ENCODE data around the gene SEC14L5. TPM values are rescaled to one million over a fixed set of nuclear protein-coding genes. Genes with fewer than 3 reads are reported as not detected.

The SEC14L5 gene
- 1 to 10 TPM in 2 of 4 donors, under 1 TPM in 2; 0.83 to 1.8 (median 1.1) TPM for total RNA-seq

DNA sequence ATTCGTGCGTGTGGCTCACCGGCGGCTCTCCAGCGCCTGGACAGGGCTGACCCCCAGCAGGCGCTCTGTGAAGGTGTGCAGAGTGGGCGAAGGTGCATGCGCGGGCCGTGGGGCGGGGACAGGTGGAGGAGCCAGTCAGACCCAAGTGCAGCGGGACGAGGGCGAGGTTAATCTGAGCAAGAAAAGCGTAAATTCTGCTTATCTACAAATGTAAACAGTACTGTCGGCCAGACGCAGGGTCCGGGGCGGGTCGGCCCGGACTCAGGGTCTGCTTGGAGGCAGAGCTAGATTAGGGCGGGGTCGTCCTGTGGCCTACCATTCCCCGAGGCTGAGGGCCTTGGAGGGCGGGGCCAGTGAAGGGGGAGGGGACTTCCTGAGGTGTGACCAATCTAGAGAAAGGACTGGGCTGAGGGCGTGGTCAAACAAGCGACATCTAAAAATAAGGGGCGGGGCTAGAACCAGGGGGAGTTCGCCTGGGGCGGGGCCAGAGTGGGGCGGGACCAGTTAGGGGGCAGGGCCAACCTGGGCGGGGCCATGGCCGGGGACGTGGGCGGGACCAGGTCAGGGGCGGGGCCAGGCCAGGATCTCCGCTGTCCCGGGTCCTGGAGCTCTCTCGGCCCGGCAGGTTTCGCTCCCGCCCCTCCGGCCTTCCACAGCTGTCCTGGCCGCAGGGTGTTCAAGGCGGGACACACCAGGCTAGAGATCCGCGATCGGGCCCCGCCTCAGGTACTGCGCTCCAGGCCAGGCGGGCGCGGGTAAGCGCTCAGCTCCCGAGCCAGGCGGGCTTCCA, at the start of gene SEC14L5:
TSS of gene SEC14L5 (plus strand) at position 611 of the 790 bp plus-strand sequence. CDS start 994 bp downstream, outside the sequence.
- H3K36me3 ChIP-seq, result no peaks in the 10 kb centered on the region
- intact Hi-C loops (cut with DNase I), result loop anchor here (10.0 kb wide), 1 partner anchor 223 kb away; the partner anchor contains the start of genes ANKS3 and DNAAF8
- no peaks in the 10 kb centered on the region for H3K9me3 ChIP-seq
- H3K4me1 ChIP-seq, result peaks cover 16 to 35% (median 31%) of the 10 kb centered on the region in 4 donors
- DNase-seq (ENCODE audit: extremely low spot score), result peak; percentile 99
- whole genome bisulfite sequencing, result under 1% methylated on average over 38 of the region's 56 CpGs
- H3K27ac ChIP-seq (replicated peaks in 1 of 4), result peak within 1 kb of the TSS; percentile 64 to 78 (median 72)
- H3K4me3 ChIP-seq, result peak within 1 kb of the TSS; percentile 53 to 72 (median 60)
- no peaks in the 10 kb centered on the region for H3K27me3 ChIP-seq
- TF ChIP-seq CTCF (IDR thresholded peaks at IDR 0.05), result no peak
- TF ChIP-seq POLR2AphosphoS5 (IDR thresholded peaks at IDR 0.05), result peak; percentile 7 to 13
- no peak for TF ChIP-seq POLR2A (IDR thresholded peaks at IDR 0.05; ENCODE audit: low read depth)
- TF ChIP-seq EP300 (IDR thresholded peaks at IDR 0.05), result no peak

- Histone ChIP-seq H3K4me1 (no peaks in the 10 kb centered on the region), H3K4me3 (no peak overlapping the region), H3K36me3 (peaks cover 0 to under 1% (median 0%) of the 10 kb centered on the region in 4 donors), H3K27me3 (no peaks in the 10 kb centered on the region), H3K9me3 (no peaks in the 10 kb centered on the region), H3K27ac (replicated peaks in 1 of 4) (no peak overlapping the region)
- intact Hi-C loops (cut with DNase I), result no loop called here
- WGBS, result 97% methylated on average over 4 of the region's 5 CpGs
- DNase-seq (ENCODE audit: extremely low spot score), result no peak
- TF ChIP-seq POLR2AphosphoS5 (IDR thresholded peaks at IDR 0.05) (no peak), EP300 (IDR thresholded peaks at IDR 0.05) (no peak), POLR2A (IDR thresholded peaks at IDR 0.05; ENCODE audit: low read depth) (no peak), CTCF (IDR thresholded peaks at IDR 0.05) (no peak)
Measured at GRCh38 chr16:4908854-4909401, 49.2 kb upstream of the SEC14L5 start.

- no peaks in the 10 kb centered on the region for H3K36me3 ChIP-seq
- H3K27ac ChIP-seq (replicated peaks in 1 of 4), result no peak overlapping the region
- intact Hi-C loops (cut with DNase I), result no loop called here
- H3K4me3 ChIP-seq, result no peak overlapping the region
- 96% methylated on average over 7 of the region's 7 CpGs for WGBS
- H3K27me3 ChIP-seq, result no peaks in the 10 kb centered on the region
- TF ChIP-seq POLR2AphosphoS5 (IDR thresholded peaks at IDR 0.05), result no peak
- no peak for TF ChIP-seq CTCF (IDR thresholded peaks at IDR 0.05)
- no peak for TF ChIP-seq EP300 (IDR thresholded peaks at IDR 0.05)
- no peak for TF ChIP-seq POLR2A (IDR thresholded peaks at IDR 0.05; ENCODE audit: low read depth)
- no peak for DNase-seq (ENCODE audit: extremely low spot score)
- H3K9me3 ChIP-seq, result no peaks in the 10 kb centered on the region
- no peaks in the 10 kb centered on the region for H3K4me1 ChIP-seq
Measured at GRCh38 chr16:4909825-4910224, 48.3 kb upstream of the SEC14L5 start.

GRCh38 chr16:4910828-4911227, 47.3 kb upstream of the SEC14L5 start:
- WGBS, result 90% methylated on average over 6 of the region's 12 CpGs
- Histone ChIP-seq H3K4me3 (no peak overlapping the region), H3K4me1 (no peaks in the 10 kb centered on the region), H3K27ac (replicated peaks in 1 of 4) (no peak overlapping the region), H3K36me3 (peaks cover 0 to 4% (median 0%) of the 10 kb centered on the region in 4 donors), H3K9me3 (no peaks in the 10 kb centered on the region), H3K27me3 (no peaks in the 10 kb centered on the region)
- TF ChIP-seq CTCF (IDR thresholded peaks at IDR 0.05) (no peak), POLR2AphosphoS5 (IDR thresholded peaks at IDR 0.05) (no peak), EP300 (IDR thresholded peaks at IDR 0.05) (no peak), POLR2A (IDR thresholded peaks at IDR 0.05; ENCODE audit: low read depth) (no peak)
- no peak for DNase-seq (ENCODE audit: extremely low spot score)
- intact Hi-C loops (cut with DNase I), result no loop called here

Measured in esophagus muscularis mucosa (tissue), 4 donors.